Measurements from ENCODE around the gene E2F2. TPM values are rescaled to one million over a fixed set of nuclear protein-coding genes. Genes with fewer than 3 reads are reported as not detected.

The E2F2 gene
- total RNA-seq, 6 experiments from 2014 or later = 0.83 to 2.1 (median 1.9) TPM

DNA sequence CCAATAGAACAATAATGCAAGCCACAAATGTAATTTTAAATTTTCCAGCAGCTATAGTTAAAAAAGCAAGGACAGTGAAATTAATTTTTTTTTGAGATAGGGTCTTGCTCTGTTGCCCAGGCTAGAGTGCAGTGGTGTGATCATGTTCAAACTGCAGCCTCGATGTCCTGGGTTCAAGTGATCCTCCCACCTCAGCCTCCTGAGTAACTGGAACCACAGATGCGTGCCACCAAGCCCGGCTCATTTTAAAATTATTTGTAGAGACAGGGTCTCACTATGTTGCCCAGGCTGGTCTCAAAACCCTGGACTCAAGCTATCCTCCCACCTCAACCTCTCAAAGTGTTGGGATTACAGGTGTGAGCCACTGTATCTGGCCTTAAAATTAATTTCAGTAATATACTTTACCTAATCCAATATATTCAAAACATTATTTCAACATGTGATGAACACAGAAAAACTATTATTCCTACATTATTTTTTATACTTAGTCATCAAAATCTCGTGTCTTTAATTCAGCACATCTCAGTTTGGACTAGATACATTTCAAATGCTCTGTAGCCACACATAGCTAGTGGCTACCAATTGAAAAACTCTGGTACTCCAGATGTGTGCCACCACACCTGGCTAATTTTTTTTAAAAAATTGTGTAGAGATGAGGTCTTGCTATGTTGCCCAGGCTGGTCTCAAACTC lies 39.1 kb upstream of the E2F2 start:
- Mint-ChIP-seq H3K36me3 (ENCODE audit: low read depth) (peaks cover 6% of the 10 kb centered on the region), H3K27ac (no peak overlapping the region), H3K4me1 (ENCODE audit: low read depth) (peaks cover 42% of the 10 kb centered on the region), H3K9me3 (no peaks in the 10 kb centered on the region), H3K4me3 (no peak overlapping the region), H3K27me3 (ENCODE audit: insufficient read depth) (no peaks in the 10 kb centered on the region; the same call in 1 of the 2 replicates)
- no peak for TF ChIP-seq CTCF (IDR thresholded peaks at IDR 0.05)
- no peak for DNase-seq

DNA sequence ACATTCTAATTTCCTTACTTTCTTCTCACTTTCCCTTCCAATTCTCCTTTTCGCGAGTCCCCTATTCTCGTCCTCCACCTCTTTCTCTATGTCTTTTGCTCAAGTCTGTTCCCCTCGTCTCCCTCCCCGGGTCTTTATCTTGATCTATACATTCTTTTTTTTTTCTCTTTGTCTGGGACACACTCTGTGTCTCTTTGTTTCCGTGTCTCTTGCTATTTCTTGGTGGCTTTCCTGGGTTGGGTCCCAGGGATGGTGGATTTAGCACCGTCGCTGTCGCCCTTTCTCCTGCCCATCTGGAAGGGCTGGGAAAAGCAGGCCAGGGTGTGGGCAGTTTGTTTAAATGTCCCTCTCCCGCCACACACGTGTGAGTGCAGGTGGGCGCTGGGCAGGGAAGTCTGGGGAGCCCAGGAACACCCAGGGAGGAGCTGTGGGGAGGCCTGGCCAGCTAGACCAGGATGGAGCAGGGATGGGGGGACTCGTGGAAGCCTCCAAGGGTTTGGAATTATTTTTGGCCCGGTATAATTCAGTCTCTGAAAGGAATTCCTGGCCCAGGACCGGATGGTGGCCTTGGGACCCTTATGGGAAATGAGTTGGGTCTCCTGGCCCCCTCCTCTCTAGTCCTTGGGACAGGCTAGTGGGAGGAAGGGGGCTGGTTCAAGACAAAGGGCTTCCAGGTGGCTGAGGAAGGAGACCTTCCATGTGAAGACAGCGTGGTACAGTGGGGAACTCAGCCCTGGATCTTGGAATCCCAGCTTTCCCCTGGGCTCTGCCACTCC lies 37.8 kb upstream of the E2F2 start:
- Mint-ChIP-seq H3K27ac (peak overlapping the region; percentile 96), H3K9me3 (no peaks in the 10 kb centered on the region), H3K36me3 (ENCODE audit: low read depth) (no peaks in the 10 kb centered on the region), H3K4me3 (peak overlapping the region; percentile 88), H3K27me3 (ENCODE audit: insufficient read depth) (no peaks in the 10 kb centered on the region; the same call in 1 of the 2 replicates), H3K4me1 (ENCODE audit: low read depth) (peaks cover 46% of the 10 kb centered on the region)
- DNase-seq = no peak
- no peak for TF ChIP-seq CTCF (IDR thresholded peaks at IDR 0.05)

- DNase-seq = no peak
- H3K4me1 Mint-ChIP-seq (ENCODE audit: low read depth) = peaks cover 53% of the 10 kb centered on the region
- peak overlapping the region; percentile 88 for H3K4me3 Mint-ChIP-seq
- no peaks in the 10 kb centered on the region for H3K36me3 Mint-ChIP-seq (ENCODE audit: low read depth)
- no peak; the same call in 1 of the 2 replicates for TF ChIP-seq CTCF (IDR thresholded peaks at IDR 0.05)
- no peaks in the 10 kb centered on the region; the same call in 1 of the 2 replicates for H3K27me3 Mint-ChIP-seq (ENCODE audit: insufficient read depth)
- no peaks in the 10 kb centered on the region for H3K9me3 Mint-ChIP-seq
- H3K27ac Mint-ChIP-seq = peak overlapping the region; percentile 96
These were observed 37.1 kb upstream of the E2F2 start for GRCh38 chr1:23567996-23568607.

DNA sequence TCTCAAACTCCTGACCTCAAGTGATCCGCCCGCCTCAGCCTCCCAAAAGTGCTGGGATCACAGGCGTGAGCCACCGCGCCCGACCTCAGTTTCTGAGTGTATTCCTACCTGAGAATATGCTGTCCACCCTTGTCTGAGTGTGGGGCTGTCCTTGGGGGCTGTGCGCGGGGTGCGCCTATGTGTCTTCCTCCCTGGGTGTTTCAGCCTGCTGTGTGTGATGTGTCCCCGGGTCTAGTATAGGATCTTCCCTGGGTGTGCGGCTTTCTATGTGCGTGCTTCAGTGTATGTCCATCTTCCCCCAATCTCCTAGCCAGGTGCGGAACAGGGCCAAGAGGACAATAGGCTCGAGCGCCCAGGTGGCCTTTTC lies 36.6 kb upstream of the E2F2 start:
- H3K4me3 Mint-ChIP-seq = peak overlapping the region; percentile 69
- H3K9me3 Mint-ChIP-seq = no peaks in the 10 kb centered on the region
- no peaks in the 10 kb centered on the region; the same call in 1 of the 2 replicates for H3K27me3 Mint-ChIP-seq (ENCODE audit: insufficient read depth)
- DNase-seq = no peak
- peaks cover 58% of the 10 kb centered on the region for H3K4me1 Mint-ChIP-seq (ENCODE audit: low read depth)
- peak overlapping the region; percentile 79 for H3K27ac Mint-ChIP-seq
- no peak for TF ChIP-seq CTCF (IDR thresholded peaks at IDR 0.05)
- H3K36me3 Mint-ChIP-seq (ENCODE audit: low read depth) = no peaks in the 10 kb centered on the region

GRCh38 chr1:23566304-23566703 lies 35.3 kb upstream of the E2F2 start:
- Mint-ChIP-seq H3K36me3 (ENCODE audit: low read depth) (no peaks in the 10 kb centered on the region), H3K4me3 (peak overlapping the region; percentile 38; the same call in 1 of the 2 replicates), H3K9me3 (no peaks in the 10 kb centered on the region), H3K27me3 (ENCODE audit: insufficient read depth) (no peaks in the 10 kb centered on the region; the same call in 1 of the 2 replicates), H3K4me1 (ENCODE audit: low read depth) (peaks cover 71% of the 10 kb centered on the region), H3K27ac (peak overlapping the region; percentile 98)
- peak; percentile 57 for TF ChIP-seq CTCF (IDR thresholded peaks at IDR 0.05)
- DNase-seq = no peak

Data from HFFc6 (cell line).